Smooth muscle cell (in vitro differentiated cells): ENCODE measurements around the gene GDF7. TPM values are rescaled to one million over a fixed set of nuclear protein-coding genes. Genes with fewer than 3 reads are reported as not detected.

ENCODE experiments used
- DNase-seq: peaks from one replicate; lab custom pipeline; 2025; ENCODE audit not compliant: unreplicated experiment; lab: John Stamatoyannopoulos, UW
- H2AFZ ChIP-seq: fragments of 200-600 bp; sonication (generic); 2 replicates; pipeline ENCODE4 v1.6.0; 2016; ENCODE audit warnings: antibody characterized with exemption, low read depth, mild to moderate bottlenecking
- H3F3A ChIP-seq: fragments of 200-600 bp; sonication (generic); 2 replicates; pipeline ENCODE4 v1.6.0; 2017; ENCODE audit warnings: antibody characterized with exemption, low read depth
- H3K27ac ChIP-seq: fragments of 200-600 bp; sonication (generic); 2 replicates; pipeline ENCODE4 v1.5.1; 2016; ENCODE audit warnings: low read depth, mild to moderate bottlenecking
- H3K27me3 ChIP-seq: fragments of 200-600 bp; sonication (generic); 2 replicates; pipeline ENCODE4 v1.6.1; 2016; ENCODE audit warnings: low read depth, mild to moderate bottlenecking
- H3K36me3 ChIP-seq: fragments of 200-600 bp; sonication (generic); 2 replicates; pipeline ENCODE4 v1.5.1; 2016; ENCODE audit warnings: low read depth
- H3K4me1 ChIP-seq: fragments of 200-600 bp; sonication (generic); 2 replicates; pipeline ENCODE4 v1.5.1; 2016; ENCODE audit warnings: low read depth
- H3K4me2 ChIP-seq: fragments of 200-600 bp; sonication (generic); 2 replicates; pipeline ENCODE4 v1.6.0; 2016; ENCODE audit warnings: mild to moderate bottlenecking
- H3K4me3 ChIP-seq: fragments of 200-600 bp; sonication (generic); 2 replicates; pipeline ENCODE4 v1.5.1; 2016; ENCODE audit warnings: mild to moderate bottlenecking
- H3K79me2 ChIP-seq: fragments of 200-600 bp; sonication (generic); 2 replicates; pipeline ENCODE4 v1.6.0; 2016; ENCODE audit warnings: low read depth, mild to moderate bottlenecking
- H3K9ac ChIP-seq: fragments of 200-600 bp; sonication (generic); 2 replicates; pipeline ENCODE4 v1.6.0; 2016; ENCODE audit warnings: low read depth
- H3K9me3 ChIP-seq: fragments of 200-600 bp; sonication (generic); replicated peaks from 2 replicates; pipeline ENCODE4 v1.5.1; 2016; ENCODE audit warnings: low read depth
- H4K20me1 ChIP-seq: fragments of 200-600 bp; sonication (generic); 2 replicates; pipeline ENCODE4 v1.6.0; 2016; ENCODE audit warnings: low read depth
- WGBS: methylation state at CpG from one replicate; pipeline ENCODE4 v1.1.7; 2016; ENCODE audit warnings: low lambda C conversion rate; 5-methylcytosine and 5-hydroxymethylcytosine counted together
- polyA plus RNA-seq: library from polyadenylated mRNA; unstranded; fragments of >200 nt; fragmentation: Nextera tagmentation; extraction: Ambion mirVana; gene quantifications from 2 replicates; pipeline ENCODE4 v1.2.1, GENCODE V29; 2016
- total RNA-seq: library from RNA; depleted of rRNA; stranded (reverse); fragments of >200 nt; gene quantifications from 2 replicates; pipeline ENCODE4 v1.2.3, GENCODE V29; 2014
- TF ChIP-seq, protein P1 (sequence below): fragments of 200-600 bp; sonication (generic); IDR thresholded peaks from 2 replicates; pipeline ENCODE4 v1.5.1; 2017; ENCODE audit warnings: borderline replicate concordance, mild to moderate bottlenecking, antibody characterized with exemption; ENCODE audit not compliant: insufficient read depth, poor library complexity, severe bottlenecking

Gene GDF7
- total and polyA plus RNA-seq, 2 experiments from 2014 or later = under 0.01 TPM; not detected in 1

DNA sequence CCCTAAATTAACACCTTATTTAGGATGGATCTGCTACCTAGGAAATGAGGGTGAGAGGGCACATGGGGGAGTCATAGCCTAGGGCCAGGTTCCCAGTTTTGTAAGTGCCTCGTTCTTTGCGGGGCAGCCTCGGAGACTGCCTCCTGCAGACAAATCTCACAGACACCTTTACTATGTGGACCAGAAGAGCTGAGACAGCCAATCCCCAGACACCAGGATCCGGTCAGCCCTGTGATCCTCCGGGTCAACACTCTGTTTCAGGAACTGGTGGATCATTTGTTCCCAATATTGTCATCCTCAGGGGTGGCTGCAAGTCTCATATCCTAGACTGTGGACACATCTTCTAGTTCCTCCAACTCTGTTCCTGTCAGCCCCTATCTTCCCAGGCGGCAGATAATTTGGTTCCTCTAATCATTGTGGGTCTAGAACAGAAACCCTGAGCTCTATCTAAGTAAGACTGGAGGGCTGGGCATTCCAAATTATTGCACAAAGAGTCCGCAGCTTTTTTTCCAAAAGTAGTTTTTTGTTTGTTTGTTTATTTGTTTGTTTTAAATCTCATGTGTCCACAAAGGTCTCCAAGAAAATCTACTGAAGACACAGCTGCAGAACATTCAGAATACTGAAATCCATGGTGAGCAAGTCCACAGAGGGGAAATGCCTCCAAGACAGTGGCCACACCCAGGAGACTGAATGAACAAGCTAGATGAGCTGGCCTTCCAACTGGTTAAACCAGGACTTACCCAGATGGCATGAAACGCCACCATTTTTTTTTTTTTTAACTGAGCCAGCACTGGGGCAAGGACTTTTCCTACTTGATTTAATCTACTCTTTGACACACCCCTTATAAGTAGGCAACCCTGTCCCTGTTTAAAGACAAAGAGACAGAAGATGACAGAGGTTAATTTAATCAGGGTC is 6.2 kb upstream of the GDF7 start:
- Histone ChIP-seq H3K27ac (no peak overlapping the region), H3K4me3 (no peak overlapping the region), H3K4me1 (peaks cover 1% of the 10 kb centered on the region), H3K27me3 (peaks cover 86% of the 10 kb centered on the region), H3K79me2 (no peaks in the 10 kb centered on the region), H3K4me2 (no peak overlapping the region), H3K36me3 (no peaks in the 10 kb centered on the region), H3K9me3 (no peaks in the 10 kb centered on the region), H3F3A (no peaks in the 10 kb centered on the region), H3K9ac (no peak overlapping the region), H4K20me1 (no peaks in the 10 kb centered on the region), H2AFZ (no peak overlapping the region)
- DNase-seq = no peak
- TF ChIP-seq, protein P1, sequence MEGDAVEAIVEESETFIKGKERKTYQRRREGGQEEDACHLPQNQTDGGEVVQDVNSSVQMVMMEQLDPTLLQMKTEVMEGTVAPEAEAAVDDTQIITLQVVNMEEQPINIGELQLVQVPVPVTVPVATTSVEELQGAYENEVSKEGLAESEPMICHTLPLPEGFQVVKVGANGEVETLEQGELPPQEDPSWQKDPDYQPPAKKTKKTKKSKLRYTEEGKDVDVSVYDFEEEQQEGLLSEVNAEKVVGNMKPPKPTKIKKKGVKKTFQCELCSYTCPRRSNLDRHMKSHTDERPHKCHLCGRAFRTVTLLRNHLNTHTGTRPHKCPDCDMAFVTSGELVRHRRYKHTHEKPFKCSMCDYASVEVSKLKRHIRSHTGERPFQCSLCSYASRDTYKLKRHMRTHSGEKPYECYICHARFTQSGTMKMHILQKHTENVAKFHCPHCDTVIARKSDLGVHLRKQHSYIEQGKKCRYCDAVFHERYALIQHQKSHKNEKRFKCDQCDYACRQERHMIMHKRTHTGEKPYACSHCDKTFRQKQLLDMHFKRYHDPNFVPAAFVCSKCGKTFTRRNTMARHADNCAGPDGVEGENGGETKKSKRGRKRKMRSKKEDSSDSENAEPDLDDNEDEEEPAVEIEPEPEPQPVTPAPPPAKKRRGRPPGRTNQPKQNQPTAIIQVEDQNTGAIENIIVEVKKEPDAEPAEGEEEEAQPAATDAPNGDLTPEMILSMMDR = no peak
- WGBS = 66% methylated on average over 8 of the region's 8 CpGs

DNA sequence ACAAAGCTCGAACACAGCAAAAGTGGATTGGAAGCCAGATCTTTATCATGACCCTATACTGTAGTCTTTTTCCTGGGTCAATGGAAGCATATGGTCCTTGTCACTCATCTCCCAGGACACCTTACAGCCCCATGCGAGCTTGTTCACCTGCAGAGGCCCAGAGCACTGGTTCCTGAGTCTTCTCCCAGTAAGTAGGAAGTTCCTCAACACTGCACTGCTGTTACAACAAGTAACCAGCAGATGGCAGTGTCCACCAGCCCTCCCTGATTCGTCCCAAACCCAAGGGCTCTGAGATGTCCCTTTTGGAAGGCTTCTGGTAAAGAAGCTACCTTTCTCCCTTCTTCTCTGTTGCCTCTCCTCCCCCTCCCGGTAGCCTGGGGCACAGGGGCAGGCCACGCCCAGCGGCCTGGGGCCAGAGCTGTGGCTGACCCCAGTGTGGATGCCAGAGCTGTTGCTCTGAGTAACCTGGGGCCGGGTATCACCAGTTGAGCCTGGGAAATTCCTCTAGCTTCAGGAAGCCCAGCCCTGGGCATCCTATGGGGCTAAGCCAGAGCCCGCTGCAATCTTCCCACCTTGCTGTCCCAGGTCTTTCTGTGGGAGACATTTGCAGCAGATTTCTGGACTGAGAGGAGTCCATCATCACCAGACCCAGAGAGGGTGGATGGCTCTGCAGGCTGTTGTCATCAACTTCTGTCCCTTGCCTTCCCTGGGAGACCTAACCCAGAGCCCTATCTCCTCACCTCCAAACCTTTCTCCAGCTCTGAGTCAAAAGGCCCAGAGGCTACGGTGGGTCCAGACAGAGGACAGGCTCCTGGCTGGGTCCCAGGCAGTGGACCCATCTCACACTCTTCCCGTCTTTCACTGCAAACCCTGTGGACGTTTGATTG is 5.3 kb upstream of the GDF7 start:
- H3F3A ChIP-seq = no peaks in the 10 kb centered on the region
- H3K4me2 ChIP-seq = no peak overlapping the region
- no peak overlapping the region for H3K4me3 ChIP-seq
- no peaks in the 10 kb centered on the region for H3K79me2 ChIP-seq
- TF ChIP-seq, protein P1 = peak; percentile 95
- peaks cover 90% of the 10 kb centered on the region for H3K27me3 ChIP-seq
- H3K9me3 ChIP-seq = no peaks in the 10 kb centered on the region
- H4K20me1 ChIP-seq = no peaks in the 10 kb centered on the region
- no peak overlapping the region for H2AFZ ChIP-seq
- H3K9ac ChIP-seq = no peak overlapping the region
- H3K36me3 ChIP-seq = no peaks in the 10 kb centered on the region
- no peak for DNase-seq
- H3K4me1 ChIP-seq = peaks cover 4% of the 10 kb centered on the region
- no peak overlapping the region for H3K27ac ChIP-seq
- 41% methylated on average over 11 of the region's 11 CpGs for WGBS

DNA sequence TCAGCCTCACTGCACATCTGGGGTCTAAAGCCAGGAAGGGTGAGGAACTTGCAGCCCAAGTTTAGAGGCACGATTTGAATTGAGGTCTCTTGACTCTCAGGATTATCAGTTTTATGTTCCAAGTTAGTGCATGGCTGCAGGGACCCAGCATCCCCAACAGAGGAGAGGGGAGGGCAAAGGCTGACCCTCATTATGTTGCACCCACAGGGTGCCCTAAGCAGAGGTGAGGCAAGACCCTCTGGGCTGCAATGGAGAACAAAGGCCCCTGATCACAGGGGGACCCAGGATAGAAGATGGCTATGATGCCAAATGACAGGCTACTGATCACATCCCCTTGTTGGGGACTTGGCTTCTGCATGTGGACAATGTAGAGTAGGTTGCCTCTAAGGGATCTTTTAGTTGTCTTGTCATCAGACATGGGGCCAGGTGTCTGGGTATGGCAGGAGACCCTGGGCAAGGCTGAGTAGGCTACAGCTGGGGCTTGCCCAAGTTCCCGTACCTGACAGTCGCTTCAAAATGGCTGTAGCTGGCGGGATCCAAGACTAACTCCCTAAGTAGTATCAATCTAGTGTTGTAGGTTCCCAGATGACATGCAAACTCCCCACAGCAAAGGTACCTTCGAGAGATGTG is 4.5 kb upstream of the GDF7 start:
- Histone ChIP-seq H3K4me2 (no peak overlapping the region), H3K36me3 (no peaks in the 10 kb centered on the region), H3K79me2 (no peaks in the 10 kb centered on the region), H3K4me1 (peaks cover 6% of the 10 kb centered on the region), H3K4me3 (no peak overlapping the region), H2AFZ (no peak overlapping the region), H3K27ac (no peak overlapping the region), H3F3A (no peaks in the 10 kb centered on the region), H3K9me3 (no peaks in the 10 kb centered on the region), H3K27me3 (peaks cover 88% of the 10 kb centered on the region), H4K20me1 (no peaks in the 10 kb centered on the region), H3K9ac (no peak overlapping the region)
- DNase-seq = no peak
- TF ChIP-seq, protein P1 = no peak
- WGBS = 74% methylated on average over 5 of the region's 5 CpGs
